SK-N-SH (cell line): Measurements from ENCODE around the gene FERMT2.

ENCODE experiments used
- CHD2 ChIP-seq: fragments of 150-350 bp; IDR thresholded peaks from 2 replicates; pipeline ENCODE4 v1.6.1; 2018; ENCODE audit warnings: low read length; ENCODE audit not compliant: partially characterized antibody
- EP300 ChIP-seq, 2 experiments: IDR thresholded peaks; 2 replicates each; pipeline versions ENCODE4 v1.4.0 to v1.6.1; 2012; ENCODE audit warnings: borderline replicate concordance in 1 of 2, low read depth in 1 of 2, low read length in 1 of 2
- RCOR1 ChIP-seq: fragments of 150-350 bp; IDR thresholded peaks from 2 replicates; pipeline ENCODE4 v1.6.1; 2017; ENCODE audit warnings: antibody characterized with exemption, low read length
- SIN3A ChIP-seq: IDR thresholded peaks from 2 replicates; pipeline ENCODE4 v1.6.1; 2012; ENCODE audit warnings: low read depth, mild to moderate bottlenecking, low read length, moderate library complexity, borderline replicate concordance
- YY1 ChIP-seq: IDR thresholded peaks from 2 replicates; pipeline ENCODE4 v1.4.0; 2012; ENCODE audit warnings: low read depth, mild to moderate bottlenecking
- TF ChIP-seq, protein P1 (sequence below): IDR thresholded peaks from 2 replicates; pipeline ENCODE4 v1.6.1; 2012; ENCODE audit warnings: mild to moderate bottlenecking, low read depth, low read length, moderate library complexity

DNA sequence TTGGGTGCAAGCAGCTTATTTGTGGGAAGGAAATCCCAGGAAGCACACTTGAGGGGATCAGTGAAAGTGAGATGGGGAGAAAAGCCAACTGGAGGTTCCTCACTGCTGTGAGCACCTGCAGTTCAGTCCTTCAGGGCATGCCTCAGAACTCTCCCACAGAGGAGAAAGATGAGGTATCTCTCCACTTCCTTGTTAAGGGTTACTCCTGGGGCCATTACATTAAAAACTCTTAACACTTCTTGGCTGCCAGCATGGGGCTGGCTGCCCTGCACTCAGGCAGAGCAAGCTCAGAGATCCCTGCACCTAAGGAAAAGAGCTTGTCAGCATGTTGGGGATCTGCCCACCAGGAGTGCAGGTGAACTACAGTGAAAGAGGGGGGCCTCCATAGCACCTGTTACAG lies 28.8 kb downstream of the FERMT2 start:
- TF ChIP-seq CHD2 (no peak), YY1 (no peak), RCOR1 (no peak), SIN3A (no peak), EP300 (IDR thresholded peaks at IDR 0.05; ENCODE audit: borderline replicate concordance in 1 of 2, low read depth in 1 of 2, low read length in 1 of 2) (no peak)
- TF ChIP-seq, protein P1, sequence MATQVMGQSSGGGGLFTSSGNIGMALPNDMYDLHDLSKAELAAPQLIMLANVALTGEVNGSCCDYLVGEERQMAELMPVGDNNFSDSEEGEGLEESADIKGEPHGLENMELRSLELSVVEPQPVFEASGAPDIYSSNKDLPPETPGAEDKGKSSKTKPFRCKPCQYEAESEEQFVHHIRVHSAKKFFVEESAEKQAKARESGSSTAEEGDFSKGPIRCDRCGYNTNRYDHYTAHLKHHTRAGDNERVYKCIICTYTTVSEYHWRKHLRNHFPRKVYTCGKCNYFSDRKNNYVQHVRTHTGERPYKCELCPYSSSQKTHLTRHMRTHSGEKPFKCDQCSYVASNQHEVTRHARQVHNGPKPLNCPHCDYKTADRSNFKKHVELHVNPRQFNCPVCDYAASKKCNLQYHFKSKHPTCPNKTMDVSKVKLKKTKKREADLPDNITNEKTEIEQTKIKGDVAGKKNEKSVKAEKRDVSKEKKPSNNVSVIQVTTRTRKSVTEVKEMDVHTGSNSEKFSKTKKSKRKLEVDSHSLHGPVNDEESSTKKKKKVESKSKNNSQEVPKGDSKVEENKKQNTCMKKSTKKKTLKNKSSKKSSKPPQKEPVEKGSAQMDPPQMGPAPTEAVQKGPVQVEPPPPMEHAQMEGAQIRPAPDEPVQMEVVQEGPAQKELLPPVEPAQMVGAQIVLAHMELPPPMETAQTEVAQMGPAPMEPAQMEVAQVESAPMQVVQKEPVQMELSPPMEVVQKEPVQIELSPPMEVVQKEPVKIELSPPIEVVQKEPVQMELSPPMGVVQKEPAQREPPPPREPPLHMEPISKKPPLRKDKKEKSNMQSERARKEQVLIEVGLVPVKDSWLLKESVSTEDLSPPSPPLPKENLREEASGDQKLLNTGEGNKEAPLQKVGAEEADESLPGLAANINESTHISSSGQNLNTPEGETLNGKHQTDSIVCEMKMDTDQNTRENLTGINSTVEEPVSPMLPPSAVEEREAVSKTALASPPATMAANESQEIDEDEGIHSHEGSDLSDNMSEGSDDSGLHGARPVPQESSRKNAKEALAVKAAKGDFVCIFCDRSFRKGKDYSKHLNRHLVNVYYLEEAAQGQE = no peak
